Measurements from ENCODE around the gene FXYD1.

DNA sequence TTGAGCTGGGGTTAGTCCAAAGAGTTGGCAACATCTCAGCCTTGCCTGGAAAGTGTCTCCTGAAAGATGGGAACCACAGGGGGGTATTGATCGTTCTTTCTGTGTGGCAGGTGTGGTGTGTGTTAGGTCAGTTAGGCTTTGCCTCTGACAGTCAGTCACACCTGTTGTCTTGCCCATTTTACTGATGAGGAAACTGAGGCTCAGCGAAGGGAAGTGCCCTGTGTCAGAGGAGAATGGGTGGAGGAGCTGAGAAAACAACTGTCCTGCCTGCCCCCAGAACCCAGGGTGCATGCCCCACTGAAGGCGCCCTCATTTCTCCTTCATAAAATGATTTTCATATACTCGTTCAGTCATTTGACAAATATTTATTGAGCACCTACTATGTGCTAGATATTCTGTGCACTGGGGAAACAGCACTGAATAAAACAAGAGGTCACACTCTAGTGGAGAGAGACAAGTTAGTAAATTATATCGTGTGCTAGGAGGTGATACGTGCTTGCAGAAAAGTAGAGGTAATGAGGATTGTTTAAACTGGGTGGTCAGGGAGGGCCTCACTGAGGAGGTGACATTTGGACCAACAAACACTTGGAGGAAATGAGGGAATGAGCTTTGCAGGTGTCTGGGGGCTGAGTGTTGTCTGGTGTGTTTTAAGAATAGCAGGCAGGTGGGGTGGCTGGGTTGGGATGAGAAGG is 17.5 kb downstream of the FXYD1 start:
- TF ChIP-seq CTCF (conservative IDR thresholded peaks at IDR 0.05; ENCODE audit: low read depth, low read length) (no peak), EZH2 (IDR thresholded peaks at IDR 0.05; ENCODE audit: borderline replicate concordance, low read depth, low read length, poor library complexity, severe bottlenecking) (no peak)

Measured in A673 (cell line).